ENCODE results near the gene UGT1A5. TPM values are rescaled to one million over a fixed set of nuclear protein-coding genes. Genes with fewer than 3 reads are reported as not detected.

UGT1A5 gene
- not detected for polyA plus RNA-seq (ENCODE audit: insufficient read depth in 1 of 5, insufficient read length in 5 of 5, low replicate concordance in 1 of 5)
- long read RNA-seq, donor 1: 0 reads
- long read RNA-seq, donor 2: 0 reads
- long read RNA-seq, donor 3: 0 reads
- long read RNA-seq, donor 4: 0 reads
- long read RNA-seq, donor 5: 0 reads
- long read RNA-seq, donor 6: 0 reads
- long read RNA-seq, donor 7: 0 reads
- long read RNA-seq, donor 8: 0 reads

DNA sequence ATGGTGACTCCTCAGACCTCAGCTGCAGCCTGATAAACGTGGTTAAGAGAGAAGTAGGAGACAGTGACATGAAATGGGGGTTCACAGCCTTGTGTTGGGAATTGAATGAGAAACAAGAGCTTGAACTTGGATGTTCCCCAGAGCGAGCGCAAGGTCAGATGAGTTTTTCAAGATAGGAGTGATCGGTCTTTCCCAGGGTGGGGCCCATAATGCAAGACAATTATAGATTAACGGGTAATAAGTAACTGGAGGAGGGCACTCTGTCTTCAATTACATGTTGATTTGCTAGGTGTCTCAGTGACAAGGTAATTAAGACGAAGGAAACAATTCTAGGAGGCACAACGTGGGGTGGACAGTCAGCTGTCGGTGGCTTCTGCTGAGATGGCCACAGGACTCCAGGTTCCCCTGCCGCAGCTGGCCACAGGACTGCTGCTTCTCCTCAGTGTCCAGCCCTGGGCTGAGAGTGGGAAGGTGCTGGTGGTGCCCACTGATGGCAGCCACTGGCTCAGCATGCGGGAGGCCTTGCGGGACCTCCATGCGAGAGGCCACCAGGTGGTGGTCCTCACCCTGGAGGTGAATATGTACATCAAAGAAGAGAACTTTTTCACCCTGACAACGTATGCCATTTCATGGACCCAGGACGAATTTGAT is at the start of gene UGT1A5:
UGT1A5 (plus strand) TSS at position 297 of the 651 bp plus-strand sequence; CDS start at position 382, 85 bp downstream.
- DNase-seq: no peak

DNA sequence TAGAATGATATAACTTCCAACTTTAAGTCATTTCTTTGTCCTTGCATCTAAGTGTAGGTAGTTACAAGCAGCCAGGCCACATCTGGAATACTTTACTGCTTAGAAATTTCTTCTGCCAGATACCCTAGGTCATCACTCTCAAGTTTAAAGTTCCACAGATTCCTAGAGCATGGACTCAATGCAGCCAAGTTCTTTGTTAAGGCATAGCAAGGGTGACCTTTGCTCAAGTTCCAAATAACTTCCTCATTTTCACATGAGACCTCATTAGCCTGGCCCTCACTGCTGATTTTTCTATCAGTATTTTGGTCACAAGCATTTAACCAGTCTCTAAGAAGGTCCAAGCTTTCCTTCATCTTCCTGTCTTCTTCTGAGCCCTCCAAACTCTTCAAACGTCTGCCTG is 48.8 kb upstream of the UGT1A5 start:
- no peak for DNase-seq

DNA sequence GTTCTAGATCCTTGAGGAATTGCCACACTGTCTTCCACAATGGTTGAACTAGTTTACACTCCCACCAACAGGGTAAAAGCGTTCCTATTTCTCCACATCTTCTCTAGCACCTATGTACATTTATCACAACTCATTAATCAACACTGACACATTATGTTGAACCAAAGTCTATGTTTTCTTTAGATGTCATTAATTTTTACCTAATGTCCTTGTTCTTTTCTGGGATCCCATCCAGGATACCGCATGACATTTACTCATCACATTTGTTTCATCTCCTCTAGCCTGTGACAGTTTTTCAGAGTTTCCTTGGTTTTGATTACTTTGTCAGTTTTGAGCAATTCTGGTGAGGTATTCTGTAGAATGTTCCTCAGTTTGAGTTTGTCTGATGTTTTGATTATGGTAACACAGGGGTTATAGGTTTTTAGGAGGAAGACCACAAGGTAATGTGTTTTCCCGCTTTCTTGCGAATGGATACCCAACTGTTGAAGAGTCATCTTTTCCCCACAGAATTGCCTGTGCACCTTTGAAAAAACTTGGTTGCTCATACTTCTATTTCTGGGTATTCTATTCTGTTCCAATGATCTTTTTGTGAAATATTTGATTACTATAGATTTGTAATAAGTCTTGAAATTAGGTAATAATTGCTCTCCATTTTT is 44.0 kb upstream of the UGT1A5 start:
- DNase-seq: no peak

DNA sequence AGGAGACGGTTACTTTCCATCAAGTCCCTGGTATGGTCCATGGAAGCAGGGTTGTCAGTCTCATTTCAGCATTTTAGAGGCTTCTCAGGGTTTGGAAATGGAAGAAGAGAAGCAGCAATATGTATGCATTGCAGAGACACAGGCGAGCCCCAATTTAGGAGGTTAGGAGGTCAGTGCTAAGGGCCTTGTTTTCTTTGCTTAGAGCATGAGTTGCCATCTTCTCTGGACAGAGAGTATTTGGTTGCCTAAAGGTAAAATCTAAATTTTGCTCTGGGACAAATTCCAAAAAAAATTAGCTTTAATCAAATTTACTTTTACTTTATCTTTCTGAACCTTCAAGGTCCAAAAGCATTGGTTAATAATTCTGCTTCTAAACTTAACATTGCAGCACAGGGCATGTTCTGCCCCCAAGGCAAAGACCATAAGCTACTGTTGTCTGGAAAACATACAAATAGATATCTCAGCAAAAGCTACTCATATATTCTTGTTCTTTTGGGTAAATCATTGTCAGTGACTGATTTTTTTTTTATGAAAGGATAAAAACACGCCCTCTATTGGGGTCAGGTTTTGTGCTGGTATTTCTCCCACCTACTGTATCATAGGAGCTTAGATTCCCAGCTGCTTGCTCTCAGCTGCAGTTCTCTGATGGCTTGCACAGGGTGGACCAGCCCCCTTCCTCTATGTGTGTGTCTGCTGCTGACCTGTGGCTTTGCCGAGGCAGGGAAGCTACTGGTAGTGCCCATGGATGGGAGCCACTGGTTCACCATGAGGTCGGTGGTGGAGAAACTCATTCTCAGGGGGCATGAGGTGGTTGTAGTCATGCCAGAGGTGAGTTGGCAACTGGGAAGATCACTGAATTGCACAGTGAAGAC is 41.2 kb upstream of the UGT1A5 start, which contains the start of gene UGT1A9:
UGT1A9 (plus strand) TSS at position 609 of the 872 bp plus-strand sequence; CDS start at position 646, 37 bp downstream.
- DNase-seq: no peak

DNA sequence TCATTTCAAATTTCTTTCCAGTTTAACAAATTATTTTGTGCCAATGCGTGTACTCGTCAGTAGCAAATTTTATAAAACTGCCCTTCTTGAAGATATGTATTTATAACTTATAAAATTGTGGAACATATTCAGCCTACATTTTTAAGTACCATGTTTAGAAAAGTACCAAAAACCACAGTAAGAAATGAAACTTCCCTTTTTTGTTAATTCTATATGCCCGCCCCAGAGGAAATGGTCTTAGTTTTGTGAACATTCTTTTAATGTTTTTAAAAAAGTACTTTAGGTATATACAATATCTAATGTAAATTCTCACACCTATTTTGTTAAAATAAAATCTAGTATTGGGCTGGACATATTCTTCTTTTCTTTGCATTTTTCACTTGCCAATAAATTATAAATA is 39.8 kb upstream of the UGT1A5 start:
- DNase-seq: no peak

DNA sequence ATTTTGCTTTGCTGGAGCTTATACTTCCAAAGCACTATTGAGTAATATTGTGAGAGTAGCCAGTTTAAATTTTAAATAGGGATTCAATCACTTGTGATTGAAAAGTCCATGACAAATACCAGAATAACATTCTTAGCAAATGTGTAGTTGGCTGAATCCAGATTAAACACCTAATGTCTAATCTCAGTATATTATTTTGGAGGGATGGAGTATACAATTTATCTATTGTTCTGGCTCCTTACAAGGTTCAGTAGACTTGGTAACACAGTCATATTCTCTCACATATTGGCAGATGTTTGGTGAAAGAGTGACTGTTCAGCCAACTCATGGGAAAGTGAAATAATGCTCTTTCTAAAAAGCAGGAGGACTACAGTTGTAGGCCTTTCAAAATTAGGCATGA is 38.8 kb upstream of the UGT1A5 start:
- no peak for DNase-seq

DNA sequence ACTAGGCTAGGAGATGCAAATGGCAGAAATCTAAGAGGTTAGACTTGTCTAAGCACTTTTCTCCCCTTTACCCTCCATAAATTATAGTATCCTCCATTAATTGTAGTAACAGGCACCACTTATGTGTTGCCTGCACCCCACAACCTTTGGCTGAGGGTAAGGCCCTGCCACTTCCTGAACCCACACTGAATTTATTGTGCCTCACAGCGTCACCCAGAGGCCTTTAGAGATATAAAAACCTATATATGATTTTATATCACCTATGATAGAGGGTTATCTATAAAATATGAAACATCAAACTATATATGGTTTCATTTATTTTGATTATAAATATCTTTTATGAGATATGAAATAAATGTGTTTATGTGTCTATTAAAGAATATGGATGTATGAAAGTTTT is 38.4 kb upstream of the UGT1A5 start:
- DNase-seq: no peak

DNA sequence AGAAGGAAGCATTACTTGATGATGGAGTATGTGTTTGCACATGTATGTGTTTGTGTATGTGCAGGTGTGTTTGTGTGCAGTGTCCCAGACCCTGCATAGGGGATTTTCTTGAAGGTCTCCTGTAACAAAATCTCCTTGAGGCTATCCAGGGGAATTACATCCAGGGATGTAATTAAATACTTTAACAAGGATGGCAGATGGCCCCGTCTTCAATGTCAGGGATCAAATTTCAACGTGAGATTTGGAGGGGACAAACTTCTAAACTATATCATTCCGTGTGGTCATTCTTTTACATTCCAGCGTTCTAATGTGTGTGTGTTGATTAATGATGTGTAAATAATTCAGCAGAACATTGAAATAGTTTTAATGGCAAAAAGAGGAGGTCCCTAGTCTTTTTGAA is 37.7 kb upstream of the UGT1A5 start:
- no peak for DNase-seq

DNA sequence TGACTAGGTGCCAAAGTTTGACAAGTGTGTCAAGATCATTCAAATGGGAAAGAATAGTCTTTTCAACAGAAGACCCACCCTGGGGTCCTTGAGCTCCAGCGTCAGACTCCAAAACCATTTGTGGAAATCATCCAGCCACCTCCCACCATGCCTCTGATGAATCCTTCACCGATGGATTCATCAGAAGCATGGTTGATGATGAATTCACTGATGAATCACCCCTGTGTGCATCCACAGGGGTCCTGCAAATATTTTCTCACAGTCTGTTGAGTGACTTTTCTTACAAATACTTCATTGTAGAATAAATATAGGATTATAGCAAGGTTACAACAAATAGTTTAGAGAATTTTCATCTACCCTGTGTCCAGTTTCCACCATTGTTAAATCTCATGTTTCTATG is 36.7 kb upstream of the UGT1A5 start:
- no peak for DNase-seq

DNA sequence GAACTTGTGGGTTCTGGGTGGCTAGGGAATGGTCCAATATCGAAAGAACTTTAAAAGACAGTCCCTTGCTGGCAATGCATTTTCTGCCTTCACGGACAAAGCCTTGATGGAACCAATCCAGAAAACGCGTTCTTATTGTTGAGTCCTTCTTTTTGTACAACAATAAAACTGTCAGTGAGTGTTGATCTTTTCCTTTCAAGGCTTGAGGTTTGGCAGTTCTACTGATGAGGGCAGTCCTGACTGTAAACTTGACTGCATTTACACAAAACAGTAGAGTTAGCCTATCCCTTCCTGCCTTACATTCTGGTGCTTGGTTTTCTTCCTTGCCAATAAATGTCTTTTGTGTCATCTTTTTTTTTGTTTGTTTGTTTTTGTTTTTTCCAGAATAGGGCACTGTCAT is 33.5 kb upstream of the UGT1A5 start:
- no peak for DNase-seq

DNA sequence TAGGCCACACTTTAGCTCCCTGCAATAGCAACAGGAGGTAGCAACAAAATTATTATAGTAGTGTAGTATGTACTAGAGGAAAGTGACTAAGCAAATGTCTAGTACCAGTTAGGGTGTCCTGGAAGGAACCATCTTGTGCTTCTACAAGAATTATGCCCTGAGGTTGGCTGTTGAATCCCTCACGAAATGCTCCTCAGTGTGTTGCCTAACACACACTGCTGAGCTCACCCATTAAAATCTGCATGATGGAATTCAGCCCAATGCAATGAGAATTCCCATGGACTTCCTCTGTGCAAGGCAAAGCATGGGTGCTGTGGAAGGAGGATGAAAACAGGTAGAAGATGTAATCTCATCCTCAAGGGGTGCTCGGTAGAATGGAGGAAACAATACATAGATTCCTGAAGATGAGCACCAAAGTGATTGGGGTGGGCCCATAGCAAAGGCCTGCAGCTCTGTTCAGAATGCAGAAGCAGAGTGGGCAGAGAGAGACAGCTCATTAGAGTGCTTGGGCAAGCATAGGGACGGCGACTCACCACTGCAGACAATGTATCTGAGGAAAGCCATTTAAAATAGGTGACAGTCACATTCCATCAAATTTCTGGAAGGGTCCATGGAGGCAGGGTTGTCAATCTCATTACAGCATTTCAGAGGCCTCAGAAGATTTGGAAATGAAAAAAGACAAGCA is 32.2 kb upstream of the UGT1A5 start:
- no peak for DNase-seq

DNA sequence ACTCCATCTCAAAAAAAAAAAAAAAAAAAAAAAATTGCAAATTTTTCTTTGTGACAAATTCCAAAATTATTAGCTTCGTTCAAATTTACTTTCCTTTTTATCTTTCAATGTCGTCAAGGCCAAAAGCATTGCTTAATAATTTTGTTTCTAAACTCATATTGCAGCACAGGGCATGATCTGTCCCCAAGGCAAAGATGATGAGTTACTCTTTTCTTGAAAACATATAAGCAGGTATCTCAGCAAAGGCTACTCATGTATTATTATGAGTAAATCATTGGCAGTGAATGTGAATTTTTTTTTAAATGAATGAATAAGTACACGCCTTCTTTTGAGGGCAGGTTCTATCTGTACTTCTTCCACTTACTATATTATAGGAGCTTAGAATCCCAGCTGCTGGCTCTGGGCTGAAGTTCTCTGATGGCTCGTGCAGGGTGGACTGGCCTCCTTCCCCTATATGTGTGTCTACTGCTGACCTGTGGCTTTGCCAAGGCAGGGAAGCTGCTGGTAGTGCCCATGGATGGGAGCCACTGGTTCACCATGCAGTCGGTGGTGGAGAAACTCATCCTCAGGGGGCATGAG is 31.1 kb upstream of the UGT1A5 start, which contains the start of gene UGT1A7:
UGT1A7 (plus strand) TSS at position 381 of the 579 bp plus-strand sequence; CDS start at position 418, 37 bp downstream.
- DNase-seq: no peak

DNA sequence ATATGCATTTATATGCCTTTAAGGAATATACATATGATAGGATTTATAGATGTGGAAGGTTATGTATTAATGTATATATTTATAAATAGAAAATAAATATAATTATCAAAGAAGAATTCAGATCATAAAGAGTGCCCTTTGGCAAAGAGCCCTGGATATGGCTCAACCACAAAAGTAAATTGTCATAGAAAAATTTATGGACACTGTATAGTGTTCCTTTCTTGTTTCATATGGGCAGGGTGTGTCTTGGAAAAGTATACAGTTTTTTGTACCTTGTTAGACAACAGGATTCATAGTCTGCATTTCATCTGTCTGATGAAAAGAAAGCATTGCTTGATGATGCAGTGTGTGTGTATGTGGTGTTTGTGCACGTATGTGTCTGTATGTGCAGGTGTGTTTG is 28.1 kb upstream of the UGT1A5 start:
- DNase-seq: no peak

DNA sequence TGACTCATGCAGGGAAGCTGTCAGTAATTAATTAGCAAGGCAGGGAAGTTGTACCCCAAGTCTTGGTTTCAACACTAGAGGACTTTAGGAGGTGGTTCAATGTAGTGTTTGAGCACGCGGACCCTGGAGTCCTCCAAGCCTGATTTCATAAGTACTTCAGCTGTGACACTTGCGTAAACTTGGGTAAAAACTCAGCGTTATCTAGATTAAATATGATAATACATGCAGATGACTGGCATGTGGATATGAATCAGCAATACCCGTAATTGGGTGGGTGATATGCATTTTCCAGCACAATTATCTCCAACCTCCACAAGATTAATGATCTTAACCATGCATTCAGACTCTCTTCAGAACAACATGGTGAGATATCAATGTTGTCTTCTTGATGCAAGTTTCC is 25.8 kb upstream of the UGT1A5 start:
- DNase-seq: no peak

DNA sequence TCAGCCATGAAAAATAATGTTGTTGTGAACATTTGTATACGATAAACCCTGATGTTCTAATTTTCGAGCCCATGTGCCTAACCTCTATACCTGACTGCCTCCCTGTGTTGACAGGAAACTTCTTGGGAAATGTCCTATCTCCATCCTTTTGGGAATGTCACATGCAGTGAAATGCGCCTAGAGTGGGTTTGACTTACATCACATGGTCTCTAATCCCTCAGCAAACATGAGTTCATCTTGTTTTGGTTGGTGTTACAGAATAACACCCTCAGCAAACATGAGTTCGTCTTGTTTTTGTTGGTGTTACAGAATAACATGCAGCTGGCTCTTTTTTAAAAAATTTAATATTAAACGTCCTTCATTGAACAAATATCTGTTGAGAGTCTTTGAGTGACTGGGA is 24.4 kb upstream of the UGT1A5 start:
- DNase-seq: no peak

DNA sequence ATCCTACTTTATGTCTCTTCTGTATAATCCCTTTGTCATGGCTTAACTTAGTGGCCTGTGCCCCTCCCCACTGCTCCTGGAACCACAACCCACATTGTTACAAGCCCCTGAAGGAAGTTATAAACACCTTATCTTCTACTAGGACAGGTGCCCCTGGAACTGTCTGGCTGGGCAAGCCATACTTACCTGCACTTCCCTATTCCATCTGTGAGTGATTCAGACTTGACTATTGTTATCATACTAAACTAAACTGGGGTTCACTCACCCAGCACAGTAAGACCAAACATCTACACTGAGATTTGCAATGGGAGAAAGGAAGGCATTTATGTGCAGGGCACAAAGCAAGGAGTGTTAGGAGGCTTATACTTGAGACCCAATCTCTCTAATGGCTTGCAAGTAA is 23.7 kb upstream of the UGT1A5 start:
- DNase-seq: no peak

DNA sequence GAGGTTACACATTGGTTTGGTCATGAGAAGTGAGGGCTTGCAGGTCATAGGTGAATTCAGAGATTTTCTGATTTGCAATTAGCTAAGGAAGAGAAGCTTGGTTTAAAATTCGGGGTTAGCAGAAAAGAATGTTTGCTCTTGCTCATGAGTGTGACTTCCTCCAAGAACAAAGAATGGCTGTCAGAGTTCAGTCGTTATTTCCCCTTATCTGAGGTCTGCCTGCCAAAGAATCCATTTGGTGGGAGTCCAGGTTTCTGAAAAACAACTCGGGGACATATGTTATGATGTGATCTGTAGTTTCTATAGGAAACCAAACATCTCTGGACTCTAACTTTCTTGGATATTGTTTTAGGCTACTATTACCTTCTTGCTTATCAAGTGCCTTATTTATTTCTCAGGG is 23.2 kb upstream of the UGT1A5 start:
- DNase-seq: peak; percentile 7 to 26

DNA sequence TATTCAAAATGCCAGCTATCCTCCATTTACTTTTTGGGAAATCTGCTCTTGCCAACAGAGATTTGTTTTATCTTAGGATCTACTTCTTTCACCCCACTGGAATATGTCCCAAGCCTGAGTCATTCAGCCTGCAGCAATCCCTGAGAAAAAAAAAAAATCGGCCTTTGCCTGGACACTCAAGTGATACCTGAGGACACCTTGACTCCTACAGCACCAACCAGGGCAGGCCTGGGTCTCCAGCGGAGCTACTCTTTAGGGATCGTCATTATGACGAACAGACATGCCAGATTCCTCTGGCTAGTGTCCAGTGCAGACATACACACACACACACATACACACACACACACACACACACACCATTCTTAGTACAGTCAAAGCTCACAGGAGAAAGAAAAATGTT is 22.3 kb upstream of the UGT1A5 start:
- DNase-seq: no peak

DNA sequence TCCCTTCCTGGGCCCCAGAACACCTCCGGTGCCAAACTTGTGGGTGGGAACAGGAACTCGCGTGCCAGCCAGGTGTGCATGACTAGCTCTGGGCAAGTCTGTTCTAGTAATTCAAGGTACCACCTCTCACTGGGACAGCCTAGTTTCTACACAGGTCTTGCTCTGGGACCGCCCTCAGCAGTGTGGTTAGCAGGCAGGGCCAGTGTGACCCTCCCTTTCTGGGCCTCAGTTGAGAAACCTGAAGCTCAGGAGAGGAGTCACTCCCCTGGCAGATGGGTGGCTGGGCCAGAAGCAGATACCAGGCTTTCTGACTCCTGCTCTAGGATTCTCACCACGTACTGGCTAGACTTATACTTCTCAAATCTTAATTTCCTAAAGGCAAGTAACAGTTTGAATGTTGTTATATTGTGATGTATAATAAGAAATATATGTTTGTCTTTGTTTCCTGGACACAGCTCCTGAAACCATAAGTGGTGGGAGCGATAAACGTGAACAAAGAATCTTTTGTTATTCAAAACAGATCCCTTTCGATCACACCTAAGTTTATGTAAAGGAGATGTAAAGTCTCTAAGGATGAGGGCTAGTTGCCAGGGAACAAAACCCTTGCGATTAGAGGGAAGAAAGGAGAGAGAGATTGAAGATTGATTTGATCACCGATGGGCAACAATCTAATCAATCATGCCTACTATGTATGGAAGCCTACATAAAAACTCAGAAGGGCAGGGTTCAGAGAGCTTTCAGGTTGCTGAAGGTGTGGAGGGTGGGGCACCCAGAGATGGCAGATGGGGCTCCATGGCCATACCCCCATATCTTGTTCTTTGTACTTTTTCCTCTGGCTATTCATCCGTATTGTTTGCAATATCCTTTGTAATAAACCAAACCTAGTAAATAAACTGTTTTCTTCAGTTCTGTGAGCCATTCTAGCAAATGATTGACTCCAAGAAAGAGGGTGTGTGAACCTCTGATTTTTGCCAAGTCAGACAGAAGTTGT is 21.0 kb upstream of the UGT1A5 start:
- no peak for DNase-seq

DNA sequence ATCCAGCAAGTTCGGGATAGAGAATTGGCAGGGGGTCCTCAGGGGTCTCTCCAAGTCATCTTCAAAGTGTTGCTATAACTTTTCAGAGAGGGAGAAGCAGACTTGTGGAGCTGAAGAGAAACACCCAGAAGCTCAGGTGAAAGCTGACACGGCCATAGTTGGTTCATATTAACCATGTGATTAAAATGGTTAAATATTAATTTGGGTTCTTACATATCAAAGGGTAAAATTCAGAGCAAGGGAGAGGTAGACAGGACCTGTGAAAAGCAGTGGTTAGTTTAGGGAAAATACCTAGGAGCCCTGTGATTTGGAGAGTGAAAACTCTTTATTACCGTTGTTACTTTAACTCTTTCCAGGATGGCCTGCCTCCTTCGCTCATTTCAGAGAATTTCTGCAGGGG is 20.1 kb upstream of the UGT1A5 start, which contains the start of gene UGT1A6:
UGT1A6 (plus strand) TSS at position 243 of the 400 bp plus-strand sequence; CDS start at position 358, 115 bp downstream.
- DNase-seq: no peak
